H9 (cell line): Measurements from ENCODE around the gene CCDC92. TPM values are rescaled to one million over a fixed set of nuclear protein-coding genes. Genes with fewer than 3 reads are reported as not detected.

Experiments
- DNase-seq: peaks from one replicate; pipeline ENCODE4 v3.0.0-alpha.2; 2017
- H2AFZ ChIP-seq: one replicate; pipeline ENCODE4 v1.6.1; 2013; ENCODE audit warnings: mild to moderate bottlenecking, low read length, control low read depth, moderate library complexity
- H2AK5ac ChIP-seq: 2 replicates; pipeline ENCODE4 v1.6.1; 2013; ENCODE audit warnings: low read length, control low read depth, mixed read lengths; ENCODE audit not compliant: insufficient read length
- H2BK120ac ChIP-seq: one replicate; pipeline ENCODE4 v1.6.1; 2013; ENCODE audit warnings: low read depth, mild to moderate bottlenecking, low read length, control low read depth, inconsistent platforms; ENCODE audit not compliant: poor library complexity, severe bottlenecking
- H2BK12ac ChIP-seq: 2 replicates; pipeline ENCODE4 v1.6.1; 2013; ENCODE audit warnings: low read length, control low read depth, mixed read lengths, low read depth; ENCODE audit not compliant: insufficient read length
- H2BK15ac ChIP-seq: 2 replicates; pipeline ENCODE4 v1.6.1; 2013; ENCODE audit warnings: low read depth, low read length, control low read depth
- H2BK20ac ChIP-seq: one replicate; pipeline ENCODE4 v1.6.1; 2013; ENCODE audit warnings: low read depth, mild to moderate bottlenecking, low read length, control low read depth, inconsistent platforms; ENCODE audit not compliant: poor library complexity, severe bottlenecking
- H2BK5ac ChIP-seq: 2 replicates; pipeline ENCODE4 v1.6.1; 2013; ENCODE audit warnings: low read length, control low read depth, mixed read lengths; ENCODE audit not compliant: insufficient read length
- H3K14ac ChIP-seq: 2 replicates; pipeline ENCODE4 v1.6.1; 2013; ENCODE audit warnings: low read length, control low read depth; ENCODE audit not compliant: insufficient read depth
- H3K18ac ChIP-seq: 2 replicates; pipeline ENCODE4 v1.6.1; 2013; ENCODE audit warnings: low read depth, mild to moderate bottlenecking, mixed read lengths, low read length, control low read depth; ENCODE audit not compliant: insufficient read length
- H3K23ac ChIP-seq: 2 replicates; pipeline ENCODE4 v1.6.1; 2013; ENCODE audit warnings: low read length, control low read depth, mixed read lengths, low read depth; ENCODE audit not compliant: insufficient read length
- H3K23me2 ChIP-seq: 2 replicates; pipeline ENCODE4 v1.6.1; 2013; ENCODE audit warnings: low read depth, mild to moderate bottlenecking, mixed read lengths, low read length, control low read depth; ENCODE audit not compliant: insufficient read length, poor library complexity, severe bottlenecking
- H3K27ac ChIP-seq: 2 replicates; pipeline ENCODE4 v1.5.1; 2013; ENCODE audit warnings: low read length, control low read depth, mixed read lengths, low read depth; ENCODE audit not compliant: insufficient read length
- H3K27me3 ChIP-seq: 2 replicates; pipeline ENCODE4 v1.6.1; 2013; ENCODE audit warnings: low read length, control low read depth, inconsistent platforms; ENCODE audit not compliant: insufficient read depth
- H3K4ac ChIP-seq: 2 replicates; pipeline ENCODE4 v1.6.1; 2013; ENCODE audit warnings: low read depth, mild to moderate bottlenecking, control low read depth, inconsistent platforms, low read length, moderate library complexity
- H3K4me1 ChIP-seq: 2 replicates; pipeline ENCODE4 v1.6.1; 2013; ENCODE audit warnings: low read length, control low read depth, inconsistent platforms; ENCODE audit not compliant: insufficient read depth
- H3K4me2 ChIP-seq: 2 replicates; pipeline ENCODE4 v1.6.1; 2013; ENCODE audit warnings: low read length, control low read depth, mixed read lengths; ENCODE audit not compliant: insufficient read length, insufficient read depth
- H3K56ac ChIP-seq: 2 replicates; pipeline ENCODE4 v1.6.1; 2013; ENCODE audit warnings: low read depth, mild to moderate bottlenecking, mixed read lengths, low read length, control low read depth; ENCODE audit not compliant: insufficient read length
- H3K79me1 ChIP-seq: 2 replicates; pipeline ENCODE4 v1.6.1; 2013; ENCODE audit warnings: low read depth, mild to moderate bottlenecking, moderate library complexity, low read length, control low read depth, inconsistent platforms; ENCODE audit not compliant: insufficient read depth, poor library complexity, severe bottlenecking
- H3K79me2 ChIP-seq: 2 replicates; pipeline ENCODE4 v1.6.1; 2013; ENCODE audit warnings: low read length, control low read depth, inconsistent platforms; ENCODE audit not compliant: insufficient read depth
- H3K9ac ChIP-seq: 2 replicates; pipeline ENCODE4 v1.6.1; 2013; ENCODE audit warnings: low read length, control low read depth, mixed read lengths; ENCODE audit not compliant: insufficient read length; ENCODE audit errors: extremely low read depth
- H3K9me3 ChIP-seq: one replicate; pipeline ENCODE4 v1.6.1; 2013; ENCODE audit warnings: low read depth, low read length, inconsistent platforms; ENCODE audit not compliant: control insufficient read depth
- H3T11ph ChIP-seq: one replicate; pipeline ENCODE4 v1.6.1; 2013; ENCODE audit warnings: mild to moderate bottlenecking, low read length, control low read depth, inconsistent platforms
- H4K20me1 ChIP-seq: one replicate; pipeline ENCODE4 v1.6.1; 2013; ENCODE audit not compliant: control insufficient read depth, insufficient read length, insufficient read depth
- H4K5ac ChIP-seq: 2 replicates; pipeline ENCODE4 v1.6.1; 2013; ENCODE audit warnings: low read depth, mild to moderate bottlenecking, mixed read lengths, low read length, control low read depth; ENCODE audit not compliant: insufficient read length
- H4K8ac ChIP-seq: replicated peaks from 2 replicates; pipeline ENCODE4 v1.6.1; 2013; ENCODE audit warnings: low read length, control low read depth, mixed read lengths, low read depth; ENCODE audit not compliant: insufficient read length
- H4K91ac ChIP-seq: 2 replicates; pipeline ENCODE4 v1.6.1; 2013; ENCODE audit warnings: low read depth, mild to moderate bottlenecking, moderate library complexity, mixed read lengths, low read length, control low read depth; ENCODE audit not compliant: insufficient read length
- H3K27ac Mint-ChIP-seq, 3 experiments: 2 replicates in 2 of 3; 3 replicates in 1 of 3; pipeline ENCODE4 v1.8.0; 2020 to 2021; ENCODE audit warnings: mixed read lengths in 3 of 3, mild to moderate bottlenecking in 1 of 3, moderate library complexity in 1 of 3
- H3K27me3 Mint-ChIP-seq: 2 replicates; pipeline ENCODE4 v1.8.0; 2021; ENCODE audit warnings: low read depth, mild to moderate bottlenecking, moderate library complexity, mixed read lengths
- H3K36me3 Mint-ChIP-seq, 3 experiments: 2 replicates in 2 of 3; 3 replicates in 1 of 3; pipeline ENCODE4 v1.8.0; 2020 to 2021; ENCODE audit warnings: low read depth in 3 of 3, mixed read lengths in 3 of 3; ENCODE audit not compliant: insufficient read depth in 1 of 3
- H3K4me1 Mint-ChIP-seq, 2 experiments: 2 replicates each; pipeline ENCODE4 v1.8.0; 2020; ENCODE audit warnings: mixed read lengths in 2 of 2
- H3K4me3 Mint-ChIP-seq, 2 experiments: 2 replicates in 1 of 2; 3 replicates in 1 of 2; pipeline ENCODE4 v1.8.0; 2020 to 2021; ENCODE audit warnings: mild to moderate bottlenecking in 2 of 2, mixed read lengths in 2 of 2, moderate library complexity in 1 of 2
- H3K9me3 Mint-ChIP-seq, 2 experiments: 2 replicates in 1 of 2; 3 replicates in 1 of 2; pipeline ENCODE4 v1.8.0; 2020; ENCODE audit warnings: mild to moderate bottlenecking in 2 of 2, mixed read lengths in 2 of 2, moderate library complexity in 1 of 2
- CTCF ChIP-seq: fragments of 200-600 bp; sonication (generic); conservative IDR thresholded peaks from 3 replicates; pipeline ENCODE4 v1.8.0; 2021; ENCODE audit warnings: antibody characterized with exemption, mild to moderate bottlenecking
- WGBS: extraction: QIAGEN DNeasy Blood & Tissue Kit; methylation state at CpG from one replicate; pipeline ENCODE4 v1.1.7; 2013; ENCODE audit warnings: missing lambda C conversion rate, low lambda C conversion rate, mixed read lengths; ENCODE audit not compliant: insufficient read length; ENCODE audit errors: extremely low coverage; 5-methylcytosine and 5-hydroxymethylcytosine counted together
- total RNA-seq: library from RNA; stranded (reverse); gene quantifications from 2 replicates; pipeline ENCODE4 v1.2.1, GENCODE V29; 2021

Gene CCDC92
- total RNA-seq, 1 experiment from 2014 or later, result 1.3 TPM

- Histone ChIP-seq H2BK20ac (no peak overlapping the region), H3K27me3 (peaks cover 5% of the 10 kb centered on the region; the same call in 1 of the 2 replicates), H3K23ac (no peak overlapping the region), H2BK12ac (no peak overlapping the region), H3K23me2 (no peaks in the 10 kb centered on the region), H3K56ac (no peak overlapping the region), H3K4me2 (no peak overlapping the region), H2BK15ac (no peak overlapping the region), H3T11ph (no peak overlapping the region), H3K18ac (no peak overlapping the region), H3K4ac (no peak overlapping the region), H2BK5ac (no peak overlapping the region), H3K9me3 (no peaks in the 10 kb centered on the region), H3K79me2 (no peaks in the 10 kb centered on the region), H4K5ac (no peak overlapping the region), H4K20me1 (no peaks in the 10 kb centered on the region), H3K27ac (no peak overlapping the region), H3K14ac (no peak overlapping the region), H4K8ac (no peak overlapping the region), H2AK5ac (no peak overlapping the region), H3K9ac (no peak overlapping the region), H2BK120ac (no peak overlapping the region), H3K79me1 (no peaks in the 10 kb centered on the region), H2AFZ (no peak overlapping the region), H3K4me1 (no peaks in the 10 kb centered on the region), H4K91ac (no peak overlapping the region)
- Mint-ChIP-seq H3K27me3 (peaks cover 100% of the 10 kb centered on the region), H3K36me3 (no peaks in the 10 kb centered on the region), H3K9me3 (no peaks in the 10 kb centered on the region), H3K27ac (no peak overlapping the region; a peak in 1 of 7 replicates), H3K4me1 (no peaks in the 10 kb centered on the region), H3K4me3 (no peak overlapping the region)
- DNase-seq, result no peak
- no peak for TF ChIP-seq CTCF
- no CpG with 5 or more reads among the region's 10 CpGs for WGBS
Observed at GRCh38 chr12:123954647-123955350, 17.8 kb downstream of the CCDC92 start.
